Caco-2 (cell line): Measurements from ENCODE around the gene CDC14A. TPM values are rescaled to one million over a fixed set of nuclear protein-coding genes. Genes with fewer than 3 reads are reported as not detected.

Experiments used
- BruUV-seq: library from RNA; stranded (reverse); fragments of 400-500 nt; replicated peaks from 2 replicates; lab custom pipeline; 2021; lab: Mats Ljungman, UMichigan
- CTCF ChIA-PET: fragments of 300-600 bp; sonication (Branson Sonifier 250); formaldehyde crosslinking; loops from one replicate; lab custom pipeline; 2022; ENCODE audit warnings: antibody characterized with exemption; lab: Charles Lee
- POLR2A ChIA-PET: fragments of 300-600 bp; sonication (Branson Sonifier 250); formaldehyde crosslinking; loops from one replicate; lab custom pipeline; 2022; ENCODE audit warnings: antibody characterized with exemption; lab: Charles Lee
- DNase-seq, 2 experiments: peaks; one replicate each; pipeline versions ENCODE4 v3.0.0 to v3.0.0-alpha.2; 2020 to 2022
- H3K27me3 ChIP-seq: replicated peaks from 2 replicates; pipeline ENCODE4 v1.6.0; 2011; ENCODE audit warnings: low read length; ENCODE audit not compliant: control insufficient read depth, insufficient read depth
- H3K36me3 ChIP-seq: 2 replicates; pipeline ENCODE4 v1.5.1; 2011; ENCODE audit warnings: low read length; ENCODE audit not compliant: control insufficient read depth, insufficient read depth
- H3K4me1 ChIP-seq: fragments of 250-450 bp; sonication (Bioruptor Pico); 2 replicates; pipeline ENCODE4 v1.5.1; 2020; ENCODE audit warnings: mild to moderate bottlenecking
- H3K4me3 ChIP-seq: 2 replicates; pipeline ENCODE4 v1.5.1; 2011; ENCODE audit warnings: low read depth, mild to moderate bottlenecking, control low read depth, low read length
- H3K9me3 ChIP-seq: fragments of 250-450 bp; sonication (Bioruptor Pico); 2 replicates; pipeline ENCODE4 v1.5.1; 2020; ENCODE audit warnings: mild to moderate bottlenecking, moderate library complexity
- H3K27ac Mint-ChIP-seq: one replicate; pipeline ENCODE4 v1.8.0; 2022; ENCODE audit warnings: mixed read lengths; ENCODE audit not compliant: unreplicated experiment
- H3K27me3 Mint-ChIP-seq: one replicate; pipeline ENCODE4 v1.8.0; 2022; ENCODE audit warnings: mixed read lengths; ENCODE audit not compliant: insufficient read depth, unreplicated experiment
- H3K36me3 Mint-ChIP-seq: one replicate; pipeline ENCODE4 v1.8.0; 2022; ENCODE audit warnings: mild to moderate bottlenecking, mixed read lengths; ENCODE audit not compliant: insufficient read depth, unreplicated experiment
- H3K4me1 Mint-ChIP-seq: one replicate; pipeline ENCODE4 v1.8.0; 2022; ENCODE audit warnings: low read depth, mixed read lengths; ENCODE audit not compliant: unreplicated experiment
- H3K4me3 Mint-ChIP-seq: one replicate; pipeline ENCODE4 v1.8.0; 2022; ENCODE audit warnings: mild to moderate bottlenecking, moderate library complexity, mixed read lengths; ENCODE audit not compliant: unreplicated experiment
- H3K9me3 Mint-ChIP-seq: one replicate; pipeline ENCODE4 v1.8.0; 2022; ENCODE audit warnings: mixed read lengths; ENCODE audit not compliant: unreplicated experiment
- CTCF ChIP-seq, 2 experiments: fragments of 200-600 bp in 1 of 2; IDR thresholded peaks; 1 replicate in 1 of 2; 2 replicates in 1 of 2; pipeline versions ENCODE4 v1.5.1 to v1.8.0; 2011 to 2022; ENCODE audit warnings: antibody characterized with exemption in 1 of 2, control low read depth in 1 of 2, inconsistent platforms in 1 of 2, low read depth in 1 of 2, low read length in 1 of 2, mild to moderate bottlenecking in 1 of 2, moderate library complexity in 1 of 2; ENCODE audit not compliant: insufficient read depth in 1 of 2, severe bottlenecking in 1 of 2, unreplicated experiment in 1 of 2
- intact Hi-C: fragments of 100-400 bp; cut with micrococcal nuclease; formaldehyde crosslinking; loops from one replicate; pipeline ENCODE4 v1.10.0; 2022; ENCODE audit not compliant: unreplicated experiment
- total RNA-seq: library from RNA; stranded (reverse); gene quantifications from 2 replicates; pipeline ENCODE4 v1.2.3, GENCODE V29; 2022

The CDC14A gene
- total RNA-seq, 1 experiment from 2014 or later: 7.3 TPM

DNA sequence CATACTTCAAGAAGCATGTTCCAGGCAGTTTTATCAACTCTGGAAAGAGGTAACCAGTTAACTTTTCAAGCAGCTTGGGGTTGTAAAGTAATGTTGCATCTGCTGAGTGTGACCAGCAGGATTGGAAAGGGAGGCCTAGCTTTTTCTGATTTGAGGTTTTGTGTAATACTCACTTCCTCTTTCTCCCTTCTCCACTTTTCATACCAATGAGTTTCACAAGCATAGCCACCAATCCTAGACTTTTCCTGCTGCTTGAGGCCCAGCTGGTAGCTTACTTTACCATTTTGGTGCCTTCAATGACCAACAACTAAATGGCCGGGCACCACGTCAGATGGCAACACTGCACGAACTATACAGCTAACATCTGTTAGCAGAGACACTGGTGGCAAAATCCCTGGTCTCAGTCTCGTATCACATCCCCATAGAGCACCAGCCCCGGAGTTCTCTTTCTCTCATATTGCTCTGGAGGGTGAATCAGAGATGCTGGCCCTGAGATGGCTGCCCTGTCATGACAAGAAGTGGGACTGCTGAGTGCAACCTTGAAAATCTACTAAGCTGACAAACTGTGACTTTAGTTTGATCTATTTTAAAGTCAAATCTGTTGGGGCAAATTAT lies 170.8 kb downstream of the CDC14A start:
- H3K4me3 ChIP-seq: no peak overlapping the region
- Mint-ChIP-seq H3K4me3 (no peak overlapping the region), H3K4me1 (no peaks in the 10 kb centered on the region), H3K27me3 (peaks cover 3% of the 10 kb centered on the region), H3K36me3 (no peaks in the 10 kb centered on the region), H3K27ac (no peak overlapping the region), H3K9me3 (no peaks in the 10 kb centered on the region)
- H3K4me1 ChIP-seq: no peaks in the 10 kb centered on the region
- POLR2A ChIA-PET: no interaction called here
- CTCF ChIA-PET: no interaction called here
- no peaks in the 10 kb centered on the region; the same call in 1 of the 2 replicates for H3K36me3 ChIP-seq
- no TSS peak for BruUV-seq
- H3K9me3 ChIP-seq: no peaks in the 10 kb centered on the region
- TF ChIP-seq CTCF (IDR thresholded peaks at IDR 0.05; ENCODE audit: insufficient read depth in 1 of 2, low read depth in 1 of 2, low read length in 1 of 2, severe bottlenecking in 1 of 2, unreplicated experiment in 1 of 2): no peak
- H3K27me3 ChIP-seq: no peaks in the 10 kb centered on the region
- no peak for DNase-seq
- intact Hi-C loops: no loop called here

- no peak overlapping the region for H3K27ac Mint-ChIP-seq
- TF ChIP-seq CTCF (IDR thresholded peaks at IDR 0.05; ENCODE audit: insufficient read depth in 1 of 2, low read depth in 1 of 2, low read length in 1 of 2, severe bottlenecking in 1 of 2, unreplicated experiment in 1 of 2): no peak
- H3K27me3 Mint-ChIP-seq: peaks cover 3% of the 10 kb centered on the region
- H3K27me3 ChIP-seq: no peaks in the 10 kb centered on the region
- H3K36me3 Mint-ChIP-seq: no peaks in the 10 kb centered on the region
- H3K9me3 Mint-ChIP-seq: no peaks in the 10 kb centered on the region
- no peaks in the 10 kb centered on the region for H3K4me1 Mint-ChIP-seq
- no TSS peak for BruUV-seq
- no peaks in the 10 kb centered on the region for H3K36me3 ChIP-seq
- no peaks in the 10 kb centered on the region for H3K4me1 ChIP-seq
- no peaks in the 10 kb centered on the region for H3K9me3 ChIP-seq
- H3K4me3 ChIP-seq: no peak overlapping the region
- ChIA-PET CTCF (interaction anchor here (0.6 kb wide), 1 partner anchor 173 kb away, joined by 4 read pairs; no protein-coding TSS in a partner anchor), POLR2A (no interaction called here)
- intact Hi-C loops: no loop called here
- no peak for DNase-seq
- no peak overlapping the region for H3K4me3 Mint-ChIP-seq
These were observed 172.0 kb downstream of the CDC14A start for GRCh38 chr1:100524355-100524754.

DNA sequence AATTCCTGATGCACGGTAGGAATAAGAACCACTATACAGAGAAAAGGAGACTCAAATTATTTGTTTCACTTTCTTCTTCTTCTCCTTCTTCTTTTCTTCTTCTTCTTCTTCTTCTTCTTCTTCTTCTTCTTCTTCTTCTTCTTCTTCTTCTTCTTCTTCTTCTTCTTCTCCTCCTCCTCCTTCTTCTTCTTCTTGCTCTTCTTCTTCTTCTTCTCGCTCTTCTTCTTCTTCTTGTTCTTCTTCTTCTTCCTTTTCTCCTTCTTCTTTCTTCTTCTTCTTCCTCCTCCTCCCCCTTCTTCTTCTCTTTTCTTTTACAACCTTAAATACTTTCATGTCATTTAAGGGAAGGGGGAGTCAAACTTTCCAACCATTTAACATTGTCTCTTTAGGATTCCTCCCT lies 174.6 kb downstream of the CDC14A start:
- no peaks in the 10 kb centered on the region for H3K4me1 ChIP-seq

More for the DNA sequence above, 174.6 kb downstream of the CDC14A start:
- ChIA-PET CTCF (no interaction called here), POLR2A (no interaction called here)
- BruUV-seq: no TSS peak
- H3K36me3 ChIP-seq: no peaks in the 10 kb centered on the region
- intact Hi-C loops: no loop called here
- Mint-ChIP-seq H3K27ac (no peak overlapping the region), H3K36me3 (no peaks in the 10 kb centered on the region), H3K4me3 (no peak overlapping the region), H3K4me1 (no peaks in the 10 kb centered on the region), H3K27me3 (peaks cover 4% of the 10 kb centered on the region), H3K9me3 (no peaks in the 10 kb centered on the region)
- TF ChIP-seq CTCF (IDR thresholded peaks at IDR 0.05; ENCODE audit: insufficient read depth in 1 of 2, low read depth in 1 of 2, low read length in 1 of 2, severe bottlenecking in 1 of 2, unreplicated experiment in 1 of 2): no peak
- DNase-seq: no peak
- H3K4me3 ChIP-seq: no peak overlapping the region
- H3K9me3 ChIP-seq: no peaks in the 10 kb centered on the region
- H3K27me3 ChIP-seq: no peaks in the 10 kb centered on the region
